ENCODE measurements around the gene IQCK.
"Not testable (repeated sequence)": the region's sequence is repeated elsewhere in the genome, so short reads cannot be mapped to it uniquely, and the experiment has no call there.

IQCK gene

GRCh38 chr16:19717741-19718623 lies at the start of gene IQCK, which contains the start of gene KNOP1:
TSS of gene IQCK (plus strand) at chr16:19718271. CDS start at chr16:19718307, 36 bp downstream.
TSS of gene KNOP1 (minus strand) at chr16:19718227. CDS start at chr16:19715035, 3,192 bp downstream.
- DNase-seq, result peak; percentile 93

- DNase-seq, result no peak
Observed at GRCh38 chr16:19672378-19672777, 45.7 kb upstream of the IQCK start.

DNA sequence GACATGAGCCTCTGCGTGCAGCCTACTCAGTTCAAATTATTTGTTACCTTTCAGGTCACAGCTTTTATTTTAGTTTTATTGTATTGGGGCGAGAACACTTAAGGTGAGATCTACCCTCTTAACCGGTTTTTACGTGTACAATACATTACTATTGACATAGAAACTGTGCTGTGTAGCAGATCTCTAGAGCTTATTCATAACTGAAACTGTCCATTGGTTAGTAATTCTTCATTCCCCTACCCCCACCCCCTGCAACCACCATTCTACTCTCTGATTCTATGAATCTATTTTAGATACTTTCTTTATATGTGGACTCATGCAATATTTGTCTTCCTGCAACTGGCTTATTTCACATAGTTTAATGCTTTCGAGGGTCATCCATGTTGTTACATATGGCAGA lies 43.6 kb upstream of the IQCK start:
- DNase-seq, result no peak

- DNase-seq, result no peak
Observed at GRCh38 chr16:19677402-19677801, 40.7 kb upstream of the IQCK start.

DNA sequence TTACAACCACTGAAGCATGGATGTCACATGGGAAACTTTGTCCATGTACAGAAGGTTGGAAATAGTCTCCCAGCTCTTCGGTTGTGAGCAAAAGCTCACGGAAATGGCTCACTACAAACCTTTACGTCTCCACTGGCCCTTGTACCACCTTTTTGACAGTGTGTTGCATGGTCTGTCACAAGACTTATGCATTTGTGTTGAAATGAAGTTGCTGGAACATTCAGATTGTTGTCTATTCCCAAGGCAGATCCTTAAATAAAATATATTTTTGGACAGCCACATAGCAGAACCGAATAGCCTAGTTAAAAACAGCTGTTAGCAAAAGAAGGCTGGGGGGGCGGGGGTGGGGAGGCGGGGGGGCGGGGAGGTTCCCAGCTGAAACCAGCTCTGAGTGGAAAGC lies 39.3 kb upstream of the IQCK start:
- no peak for DNase-seq

DNA sequence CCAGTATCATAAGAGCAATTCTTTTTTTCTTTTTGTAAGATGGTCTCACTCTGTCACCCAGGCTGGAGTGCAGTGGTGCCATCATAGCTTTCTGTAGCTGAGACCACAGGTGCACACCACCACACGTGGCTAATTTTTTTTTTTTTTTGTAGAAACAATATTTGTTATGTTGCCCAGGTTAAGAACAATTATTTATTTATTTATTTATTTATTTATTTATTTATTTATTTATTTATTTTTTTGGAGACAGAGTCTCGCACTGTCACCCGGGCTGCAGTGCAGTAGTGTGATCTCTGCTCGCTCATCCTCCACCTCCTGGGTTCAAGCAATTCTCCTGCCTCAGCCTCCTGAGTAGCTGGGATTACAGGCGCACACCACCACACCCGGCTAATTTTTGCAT lies 38.8 kb upstream of the IQCK start:
- not testable (repeated sequence) for DNase-seq

DNA sequence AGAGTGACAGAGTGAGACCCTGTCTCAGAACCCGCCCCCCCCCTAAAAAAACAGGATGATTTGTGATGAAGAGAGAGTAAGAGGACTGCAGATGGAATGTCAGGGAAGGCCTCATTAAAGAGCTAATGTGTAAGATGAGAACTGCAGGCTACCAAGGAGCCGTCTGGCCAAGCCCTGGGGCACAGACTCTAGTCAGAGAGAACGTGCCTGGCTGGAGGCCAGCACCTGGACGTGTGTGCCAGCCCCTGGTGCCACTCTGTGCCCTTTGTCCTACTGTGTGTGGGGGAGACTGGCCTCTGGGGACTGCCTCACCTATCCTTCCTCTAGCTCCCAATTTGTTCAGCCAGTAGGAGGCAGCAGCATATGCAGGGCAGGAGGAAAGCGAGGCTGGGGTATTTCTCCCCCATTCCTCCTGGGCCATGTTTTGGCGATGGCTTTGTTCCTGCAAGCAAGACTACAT lies 37.2 kb upstream of the IQCK start:
- no peak for DNase-seq

- no peak for DNase-seq
Observed at GRCh38 chr16:19681637-19682036, 36.4 kb upstream of the IQCK start.

- DNase-seq, result no peak
Observed at GRCh38 chr16:19683453-19684236, 34.4 kb upstream of the IQCK start.

DNA sequence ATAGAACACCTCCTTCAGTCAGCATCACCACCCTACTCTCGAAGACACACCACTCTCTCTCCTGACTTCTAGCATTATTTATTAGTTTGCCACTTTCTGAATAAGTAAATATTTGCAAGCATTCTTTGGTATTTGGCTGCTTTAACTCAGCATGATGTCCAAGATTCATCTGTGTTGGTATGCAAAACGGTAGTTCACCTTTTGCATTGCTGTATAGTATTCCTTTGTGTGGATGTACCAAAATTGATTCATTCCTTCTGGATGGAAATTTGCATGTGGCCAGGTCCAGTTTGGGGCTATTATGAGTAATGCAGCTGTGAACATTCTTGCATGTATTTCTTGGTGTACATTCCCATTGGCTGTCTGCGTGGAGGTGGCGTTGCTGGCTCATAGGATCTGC lies 32.9 kb upstream of the IQCK start:
- DNase-seq, result no peak

DNA sequence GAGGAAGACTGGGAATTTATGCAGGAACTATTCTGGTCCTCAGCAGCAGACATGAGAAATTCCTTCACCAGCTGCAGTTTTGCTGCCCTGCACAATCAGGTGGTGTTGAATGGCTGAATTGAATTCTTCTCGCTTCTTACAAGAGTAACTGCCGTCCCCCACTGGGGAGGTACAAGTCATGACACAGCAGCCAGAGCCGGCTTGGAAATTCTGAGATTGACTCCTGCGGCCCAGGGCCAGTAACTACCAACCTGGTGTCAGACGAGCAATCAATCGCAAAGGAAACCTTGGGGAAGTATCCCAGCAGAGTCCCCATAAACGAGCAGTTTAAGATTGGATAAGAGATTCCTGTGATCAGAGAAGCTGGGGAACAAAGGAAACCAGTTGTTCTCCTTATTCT lies 30.8 kb upstream of the IQCK start:
- no peak for DNase-seq

DNA sequence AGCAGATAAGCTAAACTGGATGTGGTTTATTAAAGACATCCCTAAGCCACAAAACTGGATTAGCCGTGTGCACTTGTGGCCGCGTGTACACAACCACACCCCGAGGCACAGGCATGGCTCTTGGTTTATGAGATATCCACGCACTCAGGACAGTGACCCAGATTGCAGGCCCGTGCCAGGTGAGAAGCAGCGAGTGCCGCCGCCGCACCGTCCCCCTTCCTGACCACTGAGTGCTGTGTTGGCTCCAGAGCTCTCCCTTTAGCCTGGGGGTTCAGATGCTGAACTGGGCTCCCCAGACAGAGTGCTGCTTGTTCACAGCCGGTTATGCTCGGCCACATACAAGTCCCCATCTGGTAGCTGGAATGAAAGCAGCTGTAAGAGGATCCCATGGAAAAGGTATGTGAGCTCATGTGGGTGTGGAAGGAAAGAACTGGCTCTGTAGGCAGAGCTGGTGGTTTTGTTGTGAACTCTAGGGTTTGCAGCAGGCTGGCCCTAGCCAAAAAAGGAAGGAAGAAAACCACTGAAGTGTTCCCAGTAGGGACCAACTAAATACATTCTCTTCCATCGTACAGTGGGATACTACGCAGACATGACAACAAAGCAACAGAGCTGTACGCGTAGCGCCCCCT lies 29.6 kb upstream of the IQCK start:
- no peak for DNase-seq

- no peak for DNase-seq
Observed at GRCh38 chr16:19689342-19689741, 28.7 kb upstream of the IQCK start.

DNA sequence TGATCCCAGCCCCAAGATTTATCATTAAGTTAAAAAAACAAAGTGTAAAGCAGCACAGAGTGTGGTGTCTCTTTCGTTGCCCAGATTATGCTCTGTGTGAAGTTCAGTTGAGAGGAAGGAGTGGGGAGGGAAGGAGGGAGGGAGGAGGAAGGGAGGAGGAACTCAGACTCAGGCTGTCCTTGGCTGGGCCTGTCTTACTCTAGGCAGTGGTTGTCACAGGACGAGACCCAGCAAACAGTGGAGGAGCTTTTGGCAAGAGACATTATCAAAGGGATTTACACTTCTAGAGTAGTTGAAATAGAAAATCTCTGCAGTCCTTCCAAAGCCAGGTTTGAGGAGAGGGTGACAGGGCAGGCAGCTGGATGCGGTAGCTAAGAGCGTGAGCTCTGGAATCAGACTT lies 27.9 kb upstream of the IQCK start:
- no peak for DNase-seq

DNA sequence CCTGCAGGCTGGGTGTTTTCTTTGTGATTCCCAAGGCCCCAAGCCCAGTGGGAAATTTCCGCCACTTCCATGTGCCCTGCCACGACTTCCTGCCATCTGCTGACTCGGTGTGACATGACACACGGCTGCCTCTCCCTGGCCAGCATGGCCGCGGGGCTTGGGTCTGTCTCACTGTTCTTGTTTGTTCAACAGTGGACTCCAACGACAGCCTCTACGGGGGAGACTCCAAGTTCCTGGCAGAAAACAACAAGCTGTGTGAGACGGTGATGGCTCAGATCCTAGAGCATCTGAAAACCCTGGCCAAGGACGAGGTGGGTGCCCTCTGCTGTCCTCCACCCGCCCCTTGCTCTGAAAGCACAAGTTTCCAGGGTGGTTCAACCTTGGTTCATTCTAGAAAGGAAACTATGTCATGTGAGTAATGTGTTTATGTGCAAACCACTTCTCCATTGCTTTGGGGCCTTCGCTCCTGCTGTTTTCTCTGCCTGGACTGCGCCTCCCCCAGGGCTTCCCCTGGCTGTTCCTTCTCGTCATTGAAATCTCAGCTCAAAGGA lies 26.8 kb upstream of the IQCK start:
- DNase-seq, result no peak

- DNase-seq, result no peak
Observed at GRCh38 chr16:19694989-19695388, 23.1 kb upstream of the IQCK start.

- DNase-seq, result peak; percentile 48
Observed at GRCh38 chr16:19696328-19696727, 21.7 kb upstream of the IQCK start.

DNA sequence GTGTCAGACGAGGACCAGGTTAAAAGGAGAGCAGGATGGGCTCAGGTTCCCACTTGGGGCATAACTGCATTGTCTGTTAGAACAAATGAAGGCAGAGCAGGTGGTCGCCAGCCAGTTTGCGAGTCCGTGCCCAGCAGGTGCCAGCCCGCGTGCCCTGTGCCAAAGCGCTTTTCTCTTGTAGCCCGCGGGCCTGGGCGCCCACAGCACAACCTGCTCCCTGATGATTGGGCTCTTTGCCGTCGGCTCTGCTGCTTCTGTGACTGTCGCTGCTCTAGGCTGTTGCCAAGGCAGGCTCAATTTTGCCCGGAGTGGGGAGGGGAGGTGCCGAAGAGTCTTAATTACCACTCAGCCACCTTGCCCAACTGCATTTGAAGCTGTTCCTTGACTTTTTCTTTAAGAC lies 21.1 kb upstream of the IQCK start:
- DNase-seq, result no peak

DNA sequence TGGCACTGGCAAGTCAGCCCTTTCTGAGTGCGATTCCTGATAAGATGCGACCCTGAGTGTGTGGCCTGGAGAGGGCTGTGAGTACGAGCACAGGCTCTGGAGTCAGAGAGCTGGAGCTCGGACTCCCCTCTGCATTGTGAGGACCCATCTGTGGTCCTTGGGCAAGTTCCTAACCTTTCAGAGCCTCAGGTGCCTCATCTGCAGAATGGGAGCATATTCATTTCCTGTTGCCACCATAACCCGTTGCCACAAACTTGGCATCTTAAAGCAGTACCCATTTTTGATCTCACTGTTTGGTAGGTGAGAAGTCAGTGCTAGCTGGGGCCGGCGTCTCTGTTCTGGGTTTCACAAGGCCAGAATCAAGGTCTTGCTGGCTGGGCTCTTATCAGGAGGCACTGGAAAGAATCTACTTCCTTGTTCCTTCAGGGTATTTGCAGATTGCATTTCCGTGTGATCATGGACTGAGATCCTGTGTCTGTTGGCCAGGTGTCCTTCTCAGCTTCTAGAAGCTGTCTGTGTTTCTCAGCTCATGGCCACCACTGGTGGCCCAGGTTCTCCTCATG lies 20.2 kb upstream of the IQCK start:
- DNase-seq, result no peak

GRCh38 chr16:19698480-19699465 lies 19.3 kb upstream of the IQCK start:
- DNase-seq, result no peak

DNA sequence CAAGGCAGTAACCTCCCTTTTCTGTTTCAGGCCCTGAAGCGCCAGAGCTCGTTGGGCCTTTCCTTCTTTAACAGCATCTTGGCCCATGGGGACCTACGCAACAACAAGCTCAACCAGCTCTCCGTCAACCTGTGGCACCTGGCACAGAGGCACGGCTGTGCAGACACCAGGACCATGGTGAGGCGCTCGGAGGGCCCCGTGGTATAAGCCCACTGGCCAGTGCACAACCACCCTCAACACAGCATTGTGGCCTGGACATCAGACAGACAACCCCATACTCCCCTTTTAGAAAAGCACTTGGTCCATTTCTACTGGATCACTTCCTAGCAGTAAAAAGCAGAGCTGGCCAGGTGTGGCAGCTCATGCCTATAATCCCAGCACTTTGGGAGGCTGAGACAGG lies 18.6 kb upstream of the IQCK start:
- no peak for DNase-seq
